ENCODE data around the gene KRT1.

DNA sequence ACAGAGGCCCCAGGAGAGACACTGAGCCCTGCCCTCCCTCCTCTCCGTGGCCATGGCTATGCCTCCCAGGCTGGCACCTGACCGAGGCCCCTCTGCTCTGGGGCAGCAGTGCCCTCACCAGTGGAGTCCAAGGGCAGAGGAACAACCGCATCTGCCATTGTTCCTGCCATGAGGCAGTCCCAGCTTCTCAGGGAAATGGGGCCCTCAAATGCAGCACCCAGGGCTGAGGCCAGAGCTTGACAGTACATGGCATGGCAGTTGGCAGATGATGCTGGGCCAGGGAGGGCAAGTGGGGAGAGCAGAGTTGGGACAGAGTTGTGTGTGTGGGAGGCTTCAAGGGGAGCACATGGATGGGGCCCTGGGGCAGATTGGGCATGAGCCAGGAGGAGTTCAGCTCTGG, 44.2 kb upstream of the KRT1 start:
- TF ChIP-seq CTCF (IDR thresholded peaks at IDR 0.05; ENCODE audit: poor library complexity) (no peak), EZH2 (IDR thresholded peaks at IDR 0.05; ENCODE audit: borderline replicate concordance) (no peak)
